CD4-positive, alpha-beta T cell treated with Interleukin-4 for 4 hours (primary cell): ENCODE measurements around the gene DDB1.

Source experiments
- DNase-seq: peaks from one replicate; pipeline ENCODE4 v3.0.0-alpha.2; 2020

Gene DDB1

GRCh38 chr11:61334434-61335354 lies 1.8 kb upstream of the DDB1 start:
- no peak for DNase-seq

GRCh38 chr11:61333550-61334433 lies 887 bp upstream of the DDB1 start:
- DNase-seq = no peak

GRCh38 chr11:61332281-61332796 lies 566 bp downstream of the DDB1 start:
- no peak for DNase-seq

GRCh38 chr11:61331651-61332050 lies 1.3 kb downstream of the DDB1 start:
- DNase-seq = no peak

GRCh38 chr11:61329871-61330270 lies 3.0 kb downstream of the DDB1 start:
- no peak for DNase-seq

- DNase-seq = no peak
Observed at GRCh38 chr11:61328351-61328750, 4.6 kb downstream of the DDB1 start.

- no peak for DNase-seq
Observed at GRCh38 chr11:61327669-61328071, 5.2 kb downstream of the DDB1 start.

GRCh38 chr11:61325649-61326414 lies 7.1 kb downstream of the DDB1 start:
- no peak for DNase-seq

GRCh38 chr11:61315260-61315659 lies 17.6 kb downstream of the DDB1 start:
- no peak for DNase-seq

GRCh38 chr11:61310749-61311148 lies 22.2 kb downstream of the DDB1 start:
- DNase-seq = no peak

GRCh38 chr11:61309739-61310138 lies 23.2 kb downstream of the DDB1 start:
- no peak for DNase-seq

GRCh38 chr11:61309141-61309540 lies 23.8 kb downstream of the DDB1 start:
- DNase-seq = no peak

GRCh38 chr11:61307354-61307753 lies 25.6 kb downstream of the DDB1 start:
- no peak for DNase-seq

GRCh38 chr11:61306221-61306620 lies 26.7 kb downstream of the DDB1 start:
- no peak for DNase-seq

GRCh38 chr11:61305417-61305816 lies 27.5 kb downstream of the DDB1 start:
- no peak for DNase-seq

GRCh38 chr11:61303725-61304124 lies 29.2 kb downstream of the DDB1 start:
- no peak for DNase-seq

GRCh38 chr11:61302550-61302949 lies 30.4 kb downstream of the DDB1 start:
- DNase-seq = no peak

GRCh38 chr11:61298663-61299244 lies 34.2 kb downstream of the DDB1 start:
- DNase-seq = no peak

- DNase-seq = no peak
Observed at GRCh38 chr11:61297746-61298145, 35.2 kb downstream of the DDB1 start.

- DNase-seq = no peak
Observed at GRCh38 chr11:61297341-61297740, 35.6 kb downstream of the DDB1 start.

- no peak for DNase-seq
Observed at GRCh38 chr11:61295596-61295926, 37.3 kb downstream of the DDB1 start.
